ENCODE measurements around the gene TBX21.

TBX21 gene
- 32.8 to 83.5 reads per million in 2 donors for total RNA-seq

- peak; percentile 89 for DNase-seq
Measured at GRCh38 chr17:47733047-47733673, at the start of gene TBX21. Gene TBX21 (plus strand): TSS chr17:47733236. CDS start chr17:47733455, 219 bp downstream.

- no peak for DNase-seq
Measured at GRCh38 chr17:47684025-47684424, 49.0 kb upstream of the TBX21 start.

GRCh38 chr17:47684535-47685193 is 48.4 kb upstream of the TBX21 start:
- DNase-seq = no peak

GRCh38 chr17:47685556-47686275 is 47.3 kb upstream of the TBX21 start:
- DNase-seq = no peak

GRCh38 chr17:47686276-47686635 is 46.8 kb upstream of the TBX21 start:
- no peak for DNase-seq

- no peak for DNase-seq
Measured at GRCh38 chr17:47686664-47687327, 46.2 kb upstream of the TBX21 start.

- DNase-seq = no peak
Measured at GRCh38 chr17:47687328-47687690, 45.7 kb upstream of the TBX21 start.

GRCh38 chr17:47687748-47688147 is 45.3 kb upstream of the TBX21 start:
- no peak for DNase-seq

GRCh38 chr17:47690121-47690520 is 42.9 kb upstream of the TBX21 start:
- DNase-seq = no peak

GRCh38 chr17:47692137-47692894 is 40.7 kb upstream of the TBX21 start:
- DNase-seq = no peak

GRCh38 chr17:47692895-47693730 is 39.9 kb upstream of the TBX21 start:
- no peak for DNase-seq

GRCh38 chr17:47693731-47694580 is 39.1 kb upstream of the TBX21 start, which contains the start of gene TBKBP1:
Gene TBKBP1 (plus strand): TSS chr17:47694161. CDS start chr17:47696113, 1,952 bp downstream.
- DNase-seq = peak; percentile 46

- DNase-seq = no peak
Measured at GRCh38 chr17:47694581-47695428, 38.2 kb upstream of the TBX21 start.

GRCh38 chr17:47695429-47696376 is 37.3 kb upstream of the TBX21 start:
- no peak for DNase-seq

GRCh38 chr17:47696717-47697642 is 36.1 kb upstream of the TBX21 start:
- no peak for DNase-seq

GRCh38 chr17:47697906-47698711 is 34.9 kb upstream of the TBX21 start:
- no peak for DNase-seq
